Hippocampal formation (tissue), 2 donors: ENCODE measurements around the gene TLE1.

ENCODE experiments used
- DNase-seq, 2 donors: peaks; one replicate each; lab custom pipeline; 2025; lab: John Stamatoyannopoulos, UW

TLE1 gene

GRCh38 chr9:81549500-81550206, 139.7 kb downstream of the TLE1 start:
- DNase-seq = peak in 1 of 2 donors; percentile 7

GRCh38 chr9:81548911-81549310, 140.4 kb downstream of the TLE1 start:
- DNase-seq = no peak

GRCh38 chr9:81546489-81546888, 142.9 kb downstream of the TLE1 start:
- no peak for DNase-seq

GRCh38 chr9:81543695-81544094, 145.7 kb downstream of the TLE1 start:
- DNase-seq = no peak

GRCh38 chr9:81542118-81542889, 147.0 kb downstream of the TLE1 start:
- DNase-seq = no peak

- DNase-seq = no peak
Observed at GRCh38 chr9:81540142-81540710, 149.1 kb downstream of the TLE1 start.

- no peak for DNase-seq
Observed at GRCh38 chr9:81539317-81539716, 150.0 kb downstream of the TLE1 start.

- DNase-seq = no peak
Observed at GRCh38 chr9:81538890-81539289, 150.5 kb downstream of the TLE1 start.

- DNase-seq = no peak
Observed at GRCh38 chr9:81537964-81538363, 151.4 kb downstream of the TLE1 start.

GRCh38 chr9:81536242-81537025, 152.9 kb downstream of the TLE1 start:
- DNase-seq = no peak

GRCh38 chr9:81535542-81536241, 153.7 kb downstream of the TLE1 start:
- no peak for DNase-seq

- DNase-seq = no peak
Observed at GRCh38 chr9:81534138-81534875, 155.0 kb downstream of the TLE1 start.
